HG02870 (cell line): ENCODE results near the gene UCP1.

Experiments used
- ATAC-seq: cut with Tn5 transposase; IDR thresholded peaks from one replicate; pipeline ENCODE4 v1.9.1; 2021; ENCODE audit warnings: mild to moderate bottlenecking, moderate library complexity; ENCODE audit not compliant: unreplicated experiment

Gene UCP1

GRCh38 chr4:140568507-140569306 is at the start of gene UCP1:
TSS of gene UCP1 (minus strand) at chr4:140568961. CDS start at chr4:140568729, 232 bp downstream.
- no peak for ATAC-seq

- no peak for ATAC-seq
These were observed 48.9 kb upstream of the UCP1 start for GRCh38 chr4:140617499-140618248.

- ATAC-seq: no peak
These were observed 46.7 kb upstream of the UCP1 start for GRCh38 chr4:140615451-140615850.

GRCh38 chr4:140612357-140612756 is 43.6 kb upstream of the UCP1 start:
- no peak for ATAC-seq

GRCh38 chr4:140611854-140612253 is 43.1 kb upstream of the UCP1 start:
- ATAC-seq: no peak

GRCh38 chr4:140609548-140610425 is 41.0 kb upstream of the UCP1 start:
- ATAC-seq: peak; percentile 85

GRCh38 chr4:140607852-140608251 is 39.1 kb upstream of the UCP1 start:
- no peak for ATAC-seq

GRCh38 chr4:140604544-140604943 is 35.8 kb upstream of the UCP1 start:
- ATAC-seq: no peak

GRCh38 chr4:140603286-140603685 is 34.5 kb upstream of the UCP1 start:
- no peak for ATAC-seq

- no peak for ATAC-seq
These were observed 34.0 kb upstream of the UCP1 start for GRCh38 chr4:140602714-140603113.

GRCh38 chr4:140600408-140600807 is 31.6 kb upstream of the UCP1 start:
- no peak for ATAC-seq

- ATAC-seq: peak; percentile 93
These were observed 26.3 kb upstream of the UCP1 start for GRCh38 chr4:140595065-140595464.

GRCh38 chr4:140584439-140584838 is 15.7 kb upstream of the UCP1 start:
- no peak for ATAC-seq

- ATAC-seq: no peak
These were observed 12.3 kb upstream of the UCP1 start for GRCh38 chr4:140581078-140581477.

- no peak for ATAC-seq
These were observed 10.5 kb upstream of the UCP1 start for GRCh38 chr4:140579278-140579677.

- ATAC-seq: no peak
These were observed 6.7 kb upstream of the UCP1 start for GRCh38 chr4:140575489-140575888.

- ATAC-seq: no peak
These were observed 2.9 kb upstream of the UCP1 start for GRCh38 chr4:140571620-140572019.

- no peak for ATAC-seq
These were observed 512 bp upstream of the UCP1 start for GRCh38 chr4:140569307-140569638.

GRCh38 chr4:140559696-140560095 is 9.1 kb downstream of the UCP1 start:
- ATAC-seq: no peak

GRCh38 chr4:140557831-140558435 is 10.8 kb downstream of the UCP1 start:
- no peak for ATAC-seq
